ENCODE results near the gene ADGRD1.
"Not testable (repeated sequence)": the region's sequence is repeated elsewhere in the genome, so short reads cannot be mapped to it uniquely, and the experiment has no call there.

Gene ADGRD1

DNA sequence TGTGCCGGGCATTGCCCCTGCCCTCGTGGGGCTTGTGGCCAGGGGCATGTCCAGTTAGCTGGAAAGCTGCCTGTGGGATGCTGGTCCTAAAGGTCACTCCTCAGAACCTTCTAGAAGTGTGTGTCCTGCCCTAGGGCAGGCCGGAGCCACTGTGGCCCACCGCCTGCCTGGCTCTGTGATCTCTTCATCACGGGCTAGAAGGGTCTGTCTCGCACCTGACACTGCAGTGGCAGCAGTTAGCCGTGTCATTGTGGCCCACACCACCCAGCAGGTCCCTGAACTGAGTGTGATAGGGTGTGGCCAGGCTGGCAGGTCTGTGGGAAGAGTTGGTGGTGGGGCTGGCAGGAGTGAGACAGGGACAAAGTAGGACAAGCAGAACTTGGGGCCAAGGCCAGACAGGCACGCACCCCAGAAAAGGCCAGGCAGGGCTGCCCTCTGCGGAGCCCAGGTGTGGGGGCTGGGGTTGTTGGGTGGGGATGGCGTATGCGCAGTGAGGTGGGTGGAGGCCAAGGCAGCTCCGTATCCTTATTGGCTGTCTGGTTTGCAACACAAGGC is 41.2 kb downstream of the ADGRD1 start:
- TF ChIP-seq MYC (IDR thresholded peaks at IDR 0.05; ENCODE audit: low read depth, low read length) = no peak
- TF ChIP-seq, protein P1, sequence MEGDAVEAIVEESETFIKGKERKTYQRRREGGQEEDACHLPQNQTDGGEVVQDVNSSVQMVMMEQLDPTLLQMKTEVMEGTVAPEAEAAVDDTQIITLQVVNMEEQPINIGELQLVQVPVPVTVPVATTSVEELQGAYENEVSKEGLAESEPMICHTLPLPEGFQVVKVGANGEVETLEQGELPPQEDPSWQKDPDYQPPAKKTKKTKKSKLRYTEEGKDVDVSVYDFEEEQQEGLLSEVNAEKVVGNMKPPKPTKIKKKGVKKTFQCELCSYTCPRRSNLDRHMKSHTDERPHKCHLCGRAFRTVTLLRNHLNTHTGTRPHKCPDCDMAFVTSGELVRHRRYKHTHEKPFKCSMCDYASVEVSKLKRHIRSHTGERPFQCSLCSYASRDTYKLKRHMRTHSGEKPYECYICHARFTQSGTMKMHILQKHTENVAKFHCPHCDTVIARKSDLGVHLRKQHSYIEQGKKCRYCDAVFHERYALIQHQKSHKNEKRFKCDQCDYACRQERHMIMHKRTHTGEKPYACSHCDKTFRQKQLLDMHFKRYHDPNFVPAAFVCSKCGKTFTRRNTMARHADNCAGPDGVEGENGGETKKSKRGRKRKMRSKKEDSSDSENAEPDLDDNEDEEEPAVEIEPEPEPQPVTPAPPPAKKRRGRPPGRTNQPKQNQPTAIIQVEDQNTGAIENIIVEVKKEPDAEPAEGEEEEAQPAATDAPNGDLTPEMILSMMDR (IDR thresholded peaks at IDR 0.05; ENCODE audit: low read depth, low read length) = no peak
- TF ChIP-seq POLR2A (IDR thresholded peaks at IDR 0.05; ENCODE audit: extremely low read depth, insufficient read length) = no peak
- TF ChIP-seq, protein P2, sequence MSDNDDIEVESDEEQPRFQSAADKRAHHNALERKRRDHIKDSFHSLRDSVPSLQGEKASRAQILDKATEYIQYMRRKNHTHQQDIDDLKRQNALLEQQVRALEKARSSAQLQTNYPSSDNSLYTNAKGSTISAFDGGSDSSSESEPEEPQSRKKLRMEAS (IDR thresholded peaks at IDR 0.05; ENCODE audit: low read depth, low read length) = no peak
- H3K4me3 ChIP-seq (ENCODE audit: low read depth, low read length) = no peak overlapping the region
- DNase-seq (ENCODE audit: low read depth) = no peak

DNA sequence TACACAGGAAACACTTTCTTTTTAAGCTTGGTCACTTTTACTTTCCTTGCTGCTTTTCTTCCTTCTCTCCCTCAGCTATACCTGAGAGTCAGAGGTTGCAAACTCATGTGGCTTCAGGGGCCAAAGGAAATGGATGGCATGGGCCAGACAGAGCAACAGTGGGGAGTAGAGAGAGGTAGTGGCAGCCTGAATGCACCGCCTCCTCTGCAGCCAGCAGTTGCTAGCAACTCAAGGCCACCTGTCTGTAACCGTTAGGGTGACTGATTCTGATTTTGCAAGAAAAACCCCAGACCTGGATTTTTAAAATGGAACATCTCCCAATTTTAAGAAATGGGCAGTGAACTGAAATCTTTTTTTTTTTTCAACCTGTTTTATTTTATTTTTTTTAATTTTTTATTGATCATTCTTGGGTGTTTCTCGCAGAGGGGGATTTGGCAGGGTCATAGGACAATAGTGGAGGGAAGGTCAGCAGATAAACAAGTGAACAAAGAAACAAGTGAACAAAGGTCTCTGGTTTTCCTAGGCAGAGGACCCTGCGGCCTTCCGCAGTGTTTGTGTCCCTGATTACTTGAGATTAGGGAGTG is 41.8 kb downstream of the ADGRD1 start:
- not testable (repeated sequence) for DNase-seq (ENCODE audit: low read depth); H3K4me3 ChIP-seq (ENCODE audit: low read depth, low read length)

DNA sequence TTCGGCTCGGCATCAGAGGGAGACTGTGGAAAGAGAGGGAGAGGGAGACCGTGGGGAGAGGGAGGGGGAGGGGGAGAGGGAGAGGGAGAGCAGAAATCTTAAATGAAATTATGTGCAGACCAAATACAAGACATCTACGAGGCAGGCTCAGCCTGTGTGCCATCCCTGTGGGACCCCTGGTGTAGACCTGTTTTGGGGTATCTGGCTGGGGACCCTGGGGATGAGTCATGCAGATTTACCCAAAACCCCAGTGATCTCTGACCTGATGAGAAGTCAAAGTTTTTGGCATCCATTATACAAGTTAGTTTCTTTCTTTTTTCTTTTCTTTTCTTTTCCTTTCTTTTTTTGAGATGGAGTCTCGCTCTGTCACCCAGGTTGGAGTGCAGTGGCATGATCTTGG is 44.4 kb downstream of the ADGRD1 start:
- DNase-seq (ENCODE audit: low read depth) = no peak
- no peak overlapping the region for H3K4me3 ChIP-seq (ENCODE audit: low read depth, low read length)
- no peak for TF ChIP-seq MYC (IDR thresholded peaks at IDR 0.05; ENCODE audit: low read depth, low read length)
- no peak for TF ChIP-seq POLR2A (IDR thresholded peaks at IDR 0.05; ENCODE audit: extremely low read depth, insufficient read length)
- TF ChIP-seq, protein P1 (IDR thresholded peaks at IDR 0.05; ENCODE audit: low read depth, low read length) = no peak

DNA sequence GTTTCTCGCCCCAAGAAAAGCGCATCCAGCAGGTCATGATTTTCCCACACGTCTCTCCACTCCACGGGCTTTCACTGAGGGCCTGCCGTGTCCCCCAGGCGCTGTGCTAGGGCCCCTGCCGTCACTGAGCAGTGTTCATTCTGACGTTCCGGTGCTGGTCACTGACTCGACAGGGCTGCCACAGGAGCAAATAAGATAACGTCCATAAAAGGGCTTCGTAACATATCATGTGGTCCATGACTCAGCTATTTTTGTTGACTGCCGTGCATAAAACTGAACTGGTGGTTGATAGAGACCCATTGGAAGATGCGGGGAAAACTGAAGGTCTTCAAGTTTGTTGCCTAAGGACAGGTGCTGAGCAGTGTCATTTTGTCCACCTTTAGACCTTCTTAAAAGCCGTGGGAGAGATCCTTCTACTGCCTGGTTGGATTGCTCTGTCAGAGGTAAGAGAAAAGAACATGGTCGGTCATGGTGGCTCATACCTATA is 46.3 kb downstream of the ADGRD1 start:
- TF ChIP-seq MYC (IDR thresholded peaks at IDR 0.05; ENCODE audit: low read depth, low read length) = no peak
- TF ChIP-seq, protein P1 (IDR thresholded peaks at IDR 0.05; ENCODE audit: low read depth, low read length) = no peak
- no peak for TF ChIP-seq POLR2A (IDR thresholded peaks at IDR 0.05; ENCODE audit: extremely low read depth, insufficient read length)
- TF ChIP-seq, protein P2 (IDR thresholded peaks at IDR 0.05; ENCODE audit: low read depth, low read length) = no peak
- peak; percentile 38 for DNase-seq (ENCODE audit: low read depth)
- H3K4me3 ChIP-seq (ENCODE audit: low read depth, low read length) = no peak overlapping the region

DNA sequence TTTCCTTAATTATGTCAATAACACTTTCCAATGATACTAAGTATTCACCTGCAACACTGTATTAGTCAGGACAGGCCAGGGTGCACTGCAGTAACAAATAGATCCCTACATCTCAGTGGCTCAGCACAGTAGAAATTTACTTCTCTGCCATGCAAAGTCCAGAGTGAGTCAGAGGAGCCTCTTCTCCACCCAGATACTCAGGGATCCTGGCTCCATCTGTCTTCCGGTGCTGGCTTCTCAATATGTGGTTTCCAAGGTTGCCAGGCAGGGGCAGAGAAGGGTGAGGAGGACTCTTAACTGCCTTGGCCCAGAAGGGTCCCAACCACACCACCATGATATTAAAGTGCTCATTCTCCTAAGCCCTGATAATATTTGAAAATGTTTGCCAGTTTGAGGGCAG is 47.8 kb downstream of the ADGRD1 start:
- TF ChIP-seq, protein P1 (IDR thresholded peaks at IDR 0.05; ENCODE audit: low read depth, low read length) = no peak
- TF ChIP-seq POLR2A (IDR thresholded peaks at IDR 0.05; ENCODE audit: extremely low read depth, insufficient read length) (no peak), MYC (IDR thresholded peaks at IDR 0.05; ENCODE audit: low read depth, low read length) (no peak)
- TF ChIP-seq, protein P2 (IDR thresholded peaks at IDR 0.05; ENCODE audit: low read depth, low read length) = no peak
- no peak overlapping the region for H3K4me3 ChIP-seq (ENCODE audit: low read depth, low read length)
- DNase-seq (ENCODE audit: low read depth) = no peak

DNA sequence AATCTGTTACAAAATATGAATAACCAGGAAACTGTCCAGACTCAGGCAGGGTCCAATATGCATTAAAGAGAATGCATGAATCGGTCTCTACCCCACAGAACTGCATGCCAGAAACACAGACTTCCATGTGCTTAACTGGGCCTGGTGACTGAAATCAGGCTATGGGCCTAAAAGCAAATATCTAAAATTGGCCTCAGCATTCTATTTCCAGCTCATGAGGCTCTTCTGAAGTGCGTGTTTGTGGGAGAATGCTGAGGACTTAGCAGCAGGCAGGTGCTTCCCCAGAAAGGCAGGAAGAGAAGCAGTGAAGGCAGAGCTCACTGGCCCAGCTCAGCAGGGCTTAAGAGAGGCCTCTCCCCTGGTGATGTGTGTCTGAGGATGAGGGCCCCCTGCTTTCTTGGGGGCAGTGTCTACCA is 48.5 kb downstream of the ADGRD1 start:
- TF ChIP-seq POLR2A (IDR thresholded peaks at IDR 0.05; ENCODE audit: extremely low read depth, insufficient read length) (no peak), MYC (IDR thresholded peaks at IDR 0.05; ENCODE audit: low read depth, low read length) (no peak)
- TF ChIP-seq, protein P2 (IDR thresholded peaks at IDR 0.05; ENCODE audit: low read depth, low read length) = no peak
- TF ChIP-seq, protein P1 (IDR thresholded peaks at IDR 0.05; ENCODE audit: low read depth, low read length) = no peak
- H3K4me3 ChIP-seq (ENCODE audit: low read depth, low read length) = no peak overlapping the region
- DNase-seq (ENCODE audit: low read depth) = no peak

All from NB4 (cell line).